Vagina (tissue), 2 donors: ENCODE measurements around the gene ZNF280B. TPM values are rescaled to one million over a fixed set of nuclear protein-coding genes. Genes with fewer than 3 reads are reported as not detected.

Experiments used
- DNase-seq, 2 donors: peaks; one replicate each; pipeline ENCODE4 v3.0.0-alpha.2; 2017; ENCODE audit errors: extremely low spot score in 2 of 2
- H3K27ac ChIP-seq: fragments of 200-600 bp; sonication (generic); one replicate; pipeline ENCODE4 v1.5.1; 2019
- H3K27me3 ChIP-seq: fragments of 200-600 bp; sonication (generic); one replicate; pipeline ENCODE4 v1.5.1; 2019
- H3K36me3 ChIP-seq, 2 donors: fragments of 200-600 bp; sonication (generic); one replicate each; pipeline ENCODE4 v1.5.1; 2017 to 2019
- H3K4me1 ChIP-seq: fragments of 200-600 bp; sonication (generic); one replicate; pipeline ENCODE4 v1.5.1; 2019
- H3K4me3 ChIP-seq, 2 donors: fragments of 200-600 bp; sonication (generic); 1 replicate in 1 of 2; 2 replicates in 1 of 2; pipeline ENCODE4 v1.5.1; 2016 to 2019
- H3K9me3 ChIP-seq: fragments of 200-600 bp; sonication (generic); one replicate; pipeline ENCODE4 v1.5.1; 2019
- CTCF ChIP-seq, 3 experiments: fragments of 450-650 bp in 2 of 3; fragments of 200-600 bp in 1 of 3; sonication (generic) in 1 of 3; IDR thresholded peaks; one replicate each; pipeline ENCODE4 v1.5.1; 2017 to 2019; ENCODE audit warnings: antibody characterized with exemption in 3 of 3, mild to moderate bottlenecking in 2 of 3, moderate library complexity in 2 of 3
- POLR2A ChIP-seq, 2 donors: fragments of 450-650 bp; IDR thresholded peaks; one replicate each; pipeline ENCODE4 v1.6.1; 2017; ENCODE audit warnings: antibody characterized with exemption in 2 of 2, mild to moderate bottlenecking in 2 of 2, moderate library complexity in 2 of 2
- POLR2AphosphoS5 ChIP-seq, 2 donors: sonication (generic); formaldehyde crosslinking; IDR thresholded peaks; one replicate each; pipeline ENCODE4 v1.9.0; 2017; ENCODE audit warnings: antibody characterized with exemption in 2 of 2, mild to moderate bottlenecking in 2 of 2, low read depth in 1 of 2; ENCODE audit not compliant: insufficient read depth in 1 of 2
- intact Hi-C: fragments of 100-400 bp; cut with DNase I; formaldehyde crosslinking; loops from one replicate; pipeline ENCODE4 v1.15.1; 2023
- total RNA-seq: library from RNA; depleted of rRNA; stranded (reverse); fragments of >200 nt; gene quantifications from one replicate; pipeline ENCODE4 v1.2.3, GENCODE V29; 2016

The ZNF280B gene
- total RNA-seq, 1 donor from 2014 or later = 0.25 TPM

- H3K27ac ChIP-seq = no peak overlapping the region
- H3K36me3 ChIP-seq = no peaks in the 10 kb centered on the region
- no peak overlapping the region for H3K4me3 ChIP-seq
- no peak for DNase-seq
- peaks cover 14% of the 10 kb centered on the region for H3K9me3 ChIP-seq
- H3K27me3 ChIP-seq = no peaks in the 10 kb centered on the region
- intact Hi-C loops = no loop called here
- no peak for TF ChIP-seq POLR2A (IDR thresholded peaks at IDR 0.05)
- TF ChIP-seq CTCF (IDR thresholded peaks at IDR 0.05) = no peak
- no peak for TF ChIP-seq POLR2AphosphoS5 (IDR thresholded peaks at IDR 0.05; ENCODE audit: insufficient read depth in 1 of 2, low read depth in 1 of 2)
- H3K4me1 ChIP-seq = no peaks in the 10 kb centered on the region
These were observed 53.5 kb downstream of the ZNF280B start for GRCh38 chr22:22454997-22455396.

DNA sequence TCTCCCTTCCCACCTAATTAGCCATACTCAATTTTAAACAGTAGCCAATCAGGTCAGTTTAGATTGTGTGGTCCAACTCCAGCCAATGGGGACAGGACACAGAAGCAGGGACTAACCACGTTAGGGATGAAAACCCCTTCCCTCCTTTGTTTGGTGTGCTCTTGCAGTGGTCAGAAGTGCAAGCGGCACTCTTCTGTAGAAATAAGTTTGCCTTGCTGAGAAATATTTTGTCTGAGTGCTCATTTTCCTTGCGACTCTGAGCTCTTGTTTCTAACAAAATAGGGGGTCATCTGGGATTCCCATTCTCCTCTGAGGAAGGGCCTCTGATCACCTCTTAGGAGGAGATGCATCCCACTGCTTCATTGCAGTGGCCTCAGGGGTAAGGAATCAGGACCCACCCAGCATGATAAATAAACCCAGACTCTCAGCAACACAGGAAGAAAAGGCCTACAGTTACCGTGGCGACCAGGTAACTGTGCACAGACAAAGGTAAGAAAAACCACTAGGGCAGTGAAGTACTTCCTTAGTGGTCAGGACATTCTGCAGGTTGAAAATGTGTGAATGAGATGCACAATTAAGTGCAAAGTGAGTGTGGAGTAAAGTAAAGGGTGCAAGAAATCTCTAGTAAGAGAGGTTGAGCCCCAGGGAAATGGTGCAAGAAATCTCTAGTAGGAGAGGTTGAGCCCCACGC is 55.4 kb downstream of the ZNF280B start:
- DNase-seq = no peak
- H3K27ac ChIP-seq = no peak overlapping the region
- no peaks in the 10 kb centered on the region for H3K36me3 ChIP-seq
- intact Hi-C loops = no loop called here
- H3K4me1 ChIP-seq = no peaks in the 10 kb centered on the region
- TF ChIP-seq CTCF (IDR thresholded peaks at IDR 0.05) (no peak), POLR2A (IDR thresholded peaks at IDR 0.05) (no peak), POLR2AphosphoS5 (IDR thresholded peaks at IDR 0.05; ENCODE audit: insufficient read depth in 1 of 2, low read depth in 1 of 2) (no peak)
- no peaks in the 10 kb centered on the region for H3K27me3 ChIP-seq
- H3K4me3 ChIP-seq = no peak overlapping the region
- H3K9me3 ChIP-seq = no peaks in the 10 kb centered on the region

GRCh38 chr22:22452211-22452610 is 56.3 kb downstream of the ZNF280B start:
- DNase-seq = no peak
- H3K4me1 ChIP-seq = no peaks in the 10 kb centered on the region
- no peaks in the 10 kb centered on the region for H3K9me3 ChIP-seq
- H3K27me3 ChIP-seq = no peaks in the 10 kb centered on the region
- H3K27ac ChIP-seq = no peak overlapping the region
- TF ChIP-seq CTCF (IDR thresholded peaks at IDR 0.05) = no peak
- no peak for TF ChIP-seq POLR2AphosphoS5 (IDR thresholded peaks at IDR 0.05; ENCODE audit: insufficient read depth in 1 of 2, low read depth in 1 of 2)
- no peak for TF ChIP-seq POLR2A (IDR thresholded peaks at IDR 0.05)
- intact Hi-C loops = no loop called here
- H3K36me3 ChIP-seq = no peaks in the 10 kb centered on the region
- no peak overlapping the region for H3K4me3 ChIP-seq

DNA sequence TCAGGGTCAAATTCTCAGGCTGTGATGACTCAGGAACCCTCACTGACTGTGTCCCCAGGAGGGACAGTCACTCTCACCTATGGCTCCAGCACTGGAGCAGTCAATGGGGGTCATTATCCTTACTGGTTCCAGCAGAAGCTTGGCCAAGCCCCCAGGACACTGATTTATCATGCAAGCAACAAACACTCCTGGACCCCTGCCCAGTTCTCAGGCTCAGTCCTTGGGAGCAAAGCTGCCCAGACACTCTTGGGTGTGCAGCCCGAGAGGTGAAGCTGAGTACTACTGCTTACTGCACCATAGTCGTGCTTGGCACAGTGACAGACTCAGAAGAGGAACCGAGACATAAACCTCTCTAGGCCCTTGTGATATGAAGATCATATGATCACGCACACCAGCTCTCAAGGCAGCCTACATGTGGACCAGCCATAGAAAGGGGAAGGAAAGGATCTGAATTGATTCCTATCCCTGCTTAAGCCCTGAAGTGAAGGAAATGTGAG is 58.2 kb downstream of the ZNF280B start:
- Histone ChIP-seq H3K27ac (no peak overlapping the region), H3K9me3 (no peaks in the 10 kb centered on the region), H3K4me3 (no peak overlapping the region), H3K36me3 (no peaks in the 10 kb centered on the region), H3K27me3 (no peaks in the 10 kb centered on the region), H3K4me1 (no peaks in the 10 kb centered on the region)
- no peak for DNase-seq
- TF ChIP-seq CTCF (IDR thresholded peaks at IDR 0.05) = no peak
- no peak for TF ChIP-seq POLR2AphosphoS5 (IDR thresholded peaks at IDR 0.05; ENCODE audit: insufficient read depth in 1 of 2, low read depth in 1 of 2)
- no peak for TF ChIP-seq POLR2A (IDR thresholded peaks at IDR 0.05)
- intact Hi-C loops = no loop called here

DNA sequence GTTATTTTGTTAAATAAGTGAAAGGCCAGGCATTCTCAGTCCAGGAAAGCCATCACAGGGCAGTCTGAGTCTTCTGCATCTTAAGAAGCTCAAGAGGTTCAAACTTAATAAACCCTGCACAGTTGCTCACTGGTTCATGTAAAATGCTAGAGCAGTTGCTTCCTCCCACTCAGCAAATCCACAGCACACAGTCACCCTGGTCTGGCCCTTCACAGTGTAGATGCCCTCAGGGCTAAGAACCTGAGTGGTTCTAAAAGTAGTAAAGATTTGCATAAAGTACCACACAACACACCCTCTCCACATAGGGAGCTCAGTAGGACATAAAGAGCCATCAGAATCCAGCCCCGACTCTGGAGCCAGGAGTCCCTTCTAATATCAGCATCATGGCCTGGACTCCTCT is 58.7 kb downstream of the ZNF280B start:
- no peak for TF ChIP-seq POLR2AphosphoS5 (IDR thresholded peaks at IDR 0.05; ENCODE audit: insufficient read depth in 1 of 2, low read depth in 1 of 2)
- no peak for TF ChIP-seq CTCF (IDR thresholded peaks at IDR 0.05)
- TF ChIP-seq POLR2A (IDR thresholded peaks at IDR 0.05) = no peak
- no peaks in the 10 kb centered on the region for H3K36me3 ChIP-seq
- H3K27me3 ChIP-seq = no peaks in the 10 kb centered on the region
- DNase-seq = no peak
- no peak overlapping the region for H3K4me3 ChIP-seq
- H3K9me3 ChIP-seq = no peaks in the 10 kb centered on the region
- H3K27ac ChIP-seq = no peak overlapping the region
- no peaks in the 10 kb centered on the region for H3K4me1 ChIP-seq
- intact Hi-C loops = no loop called here
